ENCODE data around the gene ADAM30.

DNA sequence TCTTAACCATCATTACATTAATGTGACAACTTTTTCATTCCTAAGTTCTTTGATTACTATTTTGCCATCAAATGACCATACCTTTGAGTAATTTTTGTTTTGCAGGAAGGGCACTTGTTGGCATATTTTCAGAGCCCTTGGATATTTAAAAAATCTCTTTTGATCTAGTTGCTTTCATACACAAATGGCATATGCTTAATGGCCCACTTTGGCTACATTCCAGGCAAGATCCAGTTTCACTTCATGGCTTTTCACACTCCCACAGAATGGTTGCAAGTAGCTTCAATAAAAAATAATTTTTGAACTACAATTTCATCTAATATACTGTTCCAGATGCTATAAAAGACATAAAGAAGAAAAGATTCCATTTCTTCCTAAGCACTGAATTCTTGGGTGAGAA is 18.1 kb downstream of the ADAM30 start:
- TF ChIP-seq GATA2 (IDR thresholded peaks at IDR 0.05; ENCODE audit: low read depth, low read length) (no peak), GATA3 (IDR thresholded peaks at IDR 0.05; ENCODE audit: low read depth, low read length) (no peak)
